SK-N-SH (cell line): ENCODE data around the gene KCNH8. TPM values are rescaled to one million over a fixed set of nuclear protein-coding genes. Genes with fewer than 3 reads are reported as not detected.

Experiments used
- CTCF ChIA-PET: fragments of 300-600, 350-600 bp; formaldehyde crosslinking; extraction: SDS; loops from one replicate; lab custom pipeline; 2021; lab: Yijun Ruan, JAX
- POLR2A ChIA-PET: fragments of 350-600 bp; sonication (Branson Sonifier 250); formaldehyde crosslinking; extraction: SDS; loops from one replicate; lab custom pipeline; 2020; ENCODE audit warnings: antibody characterized with exemption, inconsistent platforms; lab: Yijun Ruan, JAX
- DNase-seq: peaks from one replicate; pipeline ENCODE4 v3.0.0; 2012
- H2AFZ ChIP-seq: fragments of 200-600 bp; sonication (generic); 2 replicates; pipeline ENCODE4 v1.8.1; 2016; ENCODE audit warnings: antibody characterized with exemption, mild to moderate bottlenecking, low read depth
- H3F3A ChIP-seq: fragments of 200-600 bp; sonication (generic); replicated peaks from 2 replicates; pipeline ENCODE3; 2016; ENCODE audit warnings: antibody characterized with exemption, mild to moderate bottlenecking; ENCODE audit not compliant: insufficient read depth
- H3K27ac ChIP-seq, 2 experiments: fragments of 200-500 bp in 1 of 2; fragments of 200-600 bp in 1 of 2; sonication (Bioruptor generic) in 1 of 2; sonication (generic), shearing (Covaris generic) in 1 of 2; 2 replicates each; pipeline versions ENCODE4 v1.5.1 to v1.6.1; 2014 to 2016; ENCODE audit warnings: low read depth in 2 of 2, inconsistent platforms in 1 of 2, low read length in 1 of 2, mild to moderate bottlenecking in 1 of 2, mixed read lengths in 1 of 2
- H3K27me3 ChIP-seq: fragments of 200-600 bp; sonication (generic), shearing (Covaris generic); 2 replicates; pipeline ENCODE4 v1.6.1; 2016; ENCODE audit warnings: mixed run types; ENCODE audit not compliant: insufficient read depth
- H3K36me3 ChIP-seq, 2 experiments: fragments of 200-500 bp in 1 of 2; fragments of 200-600 bp in 1 of 2; sonication (Bioruptor generic) in 1 of 2; sonication (generic) in 1 of 2; replicated peaks in 1 of 2; 2 replicates each; pipeline versions ENCODE3 to v1.5.1; 2014 to 2016; ENCODE audit warnings: low read length in 1 of 2, mild to moderate bottlenecking in 1 of 2; ENCODE audit not compliant: insufficient read depth in 2 of 2, control insufficient read depth in 1 of 2
- H3K4me1 ChIP-seq, 2 experiments: fragments of 200-500 bp in 1 of 2; fragments of 200-600 bp in 1 of 2; sonication (Bioruptor generic) in 1 of 2; sonication (generic), shearing (Covaris generic) in 1 of 2; 2 replicates each; pipeline versions ENCODE4 v1.5.1 to v1.6.1; 2014 to 2016; ENCODE audit warnings: low read depth in 1 of 2, low read length in 1 of 2, mixed run types in 1 of 2; ENCODE audit not compliant: insufficient read depth in 2 of 2, control insufficient read depth in 1 of 2
- H3K4me2 ChIP-seq: fragments of 200-600 bp; sonication (generic), shearing (Covaris generic); 2 replicates; pipeline ENCODE4 v1.6.1; 2017; ENCODE audit warnings: mixed run types
- H3K4me3 ChIP-seq, 2 experiments: fragments of 200-500 bp in 1 of 2; fragments of 200-600 bp in 1 of 2; sonication (Bioruptor generic) in 1 of 2; sonication (generic), shearing (Covaris generic) in 1 of 2; 2 replicates each; pipeline versions ENCODE4 v1.5.1 to v1.8.1; 2014 to 2016; ENCODE audit warnings: low read depth in 2 of 2, inconsistent platforms in 1 of 2, low read length in 1 of 2, mild to moderate bottlenecking in 1 of 2, mixed read lengths in 1 of 2, moderate library complexity in 1 of 2
- H3K79me2 ChIP-seq: fragments of 200-600 bp; sonication (generic); 2 replicates; pipeline ENCODE4 v1.8.1; 2017; ENCODE audit warnings: mild to moderate bottlenecking; ENCODE audit not compliant: insufficient read depth
- H3K9ac ChIP-seq: fragments of 200-600 bp; sonication (generic); 2 replicates; pipeline ENCODE4 v1.6.1; 2017; ENCODE audit warnings: mixed run types
- H3K9me2 ChIP-seq: fragments of 200-600 bp; sonication (generic); 2 replicates; pipeline ENCODE4 v1.6.1; 2017; ENCODE audit warnings: mixed run types
- H3K9me3 ChIP-seq: fragments of 200-600 bp; sonication (generic); 2 replicates; pipeline ENCODE4 v1.6.1; 2017; ENCODE audit warnings: mixed run types, mild to moderate bottlenecking, moderate library complexity
- H4K20me1 ChIP-seq: fragments of 200-600 bp; sonication (generic); 2 replicates; pipeline ENCODE4 v1.6.1; 2017; ENCODE audit warnings: mild to moderate bottlenecking, mixed run types; ENCODE audit not compliant: insufficient read depth
- CHD2 ChIP-seq: fragments of 150-350 bp; IDR thresholded peaks from 2 replicates; pipeline ENCODE4 v1.6.1; 2018; ENCODE audit warnings: low read length; ENCODE audit not compliant: partially characterized antibody
- CTCF ChIP-seq: fragments of 200-600 bp; sonication (generic); IDR thresholded peaks from 2 replicates; pipeline ENCODE4 v1.6.1; 2017; ENCODE audit warnings: antibody characterized with exemption, mild to moderate bottlenecking, moderate library complexity
- EZH2phosphoT487 ChIP-seq: fragments of 200-600 bp; sonication (generic); IDR thresholded peaks from 2 replicates; pipeline ENCODE4 v1.6.1; 2017; ENCODE audit warnings: low read depth, mixed run types, mild to moderate bottlenecking, antibody characterized with exemption, moderate library complexity, borderline replicate concordance
- FOXM1 ChIP-seq: IDR thresholded peaks from 2 replicates; pipeline ENCODE4 v1.4.0; 2012; ENCODE audit warnings: low read depth, mild to moderate bottlenecking
- GATA2 ChIP-seq: sonication (generic); formaldehyde crosslinking; IDR thresholded peaks from 2 replicates; pipeline ENCODE4 v1.5.0; 2020; ENCODE audit warnings: mild to moderate bottlenecking, missing genetic modification reagents
- MEF2A ChIP-seq: IDR thresholded peaks from 2 replicates; pipeline ENCODE4 v1.4.0; 2012; ENCODE audit warnings: low read depth, borderline replicate concordance
- NFIC ChIP-seq: IDR thresholded peaks from 2 replicates; pipeline ENCODE4 v1.4.0; 2012; ENCODE audit warnings: borderline replicate concordance
- POLR2AphosphoS5 ChIP-seq: IDR thresholded peaks from 2 replicates; pipeline ENCODE4 v1.6.1; 2012; ENCODE audit warnings: low read depth, low read length
- RAD21 ChIP-seq: IDR thresholded peaks from 2 replicates; pipeline ENCODE4 v1.6.1; 2012; ENCODE audit warnings: mild to moderate bottlenecking, low read length
- RCOR1 ChIP-seq: fragments of 150-350 bp; IDR thresholded peaks from 2 replicates; pipeline ENCODE4 v1.6.1; 2017; ENCODE audit warnings: antibody characterized with exemption, low read length
- REST ChIP-seq: IDR thresholded peaks from 2 replicates; pipeline ENCODE4 v1.6.1; 2012; ENCODE audit warnings: mild to moderate bottlenecking, low read depth, low read length, moderate library complexity
- SIN3A ChIP-seq: IDR thresholded peaks from 2 replicates; pipeline ENCODE4 v1.6.1; 2012; ENCODE audit warnings: low read depth, mild to moderate bottlenecking, low read length, moderate library complexity, borderline replicate concordance
- SMC3 ChIP-seq: IDR thresholded peaks from 2 replicates; pipeline ENCODE4 v1.6.1; 2012; ENCODE audit warnings: low read depth, low read length, improper control_type of control experiment
- TCF12 ChIP-seq: IDR thresholded peaks from 2 replicates; pipeline ENCODE4 v1.4.0; 2012
- YY1 ChIP-seq: IDR thresholded peaks from 2 replicates; pipeline ENCODE4 v1.4.0; 2012; ENCODE audit warnings: low read depth, mild to moderate bottlenecking
- WGBS: methylation state at CpG from one replicate; pipeline ENCODE4 v1.1.6; 2017; ENCODE audit warnings: low lambda C conversion rate; 5-methylcytosine and 5-hydroxymethylcytosine counted together
- polyA plus RNA-seq, 3 experiments: library from polyadenylated mRNA; depleted of rRNA; stranded (reverse); fragments of >200 nt; gene quantifications; 2 replicates each; pipeline ENCODE4 v1.2.3, GENCODE V29; 2012
- TF ChIP-seq, protein P1 (sequence below): fragments of 150-350 bp; IDR thresholded peaks from 2 replicates; pipeline ENCODE4 v1.6.1; 2016; ENCODE audit warnings: mild to moderate bottlenecking, low read depth, low read length
- TF ChIP-seq, protein P2 (sequence below): IDR thresholded peaks from 2 replicates; pipeline ENCODE4 v1.4.0; 2012; ENCODE audit warnings: low read depth, borderline replicate concordance

Gene KCNH8
- polyA plus RNA-seq, 1 of the 3 experiments (the other 2 are of a cell fraction), result 0.05 TPM

DNA sequence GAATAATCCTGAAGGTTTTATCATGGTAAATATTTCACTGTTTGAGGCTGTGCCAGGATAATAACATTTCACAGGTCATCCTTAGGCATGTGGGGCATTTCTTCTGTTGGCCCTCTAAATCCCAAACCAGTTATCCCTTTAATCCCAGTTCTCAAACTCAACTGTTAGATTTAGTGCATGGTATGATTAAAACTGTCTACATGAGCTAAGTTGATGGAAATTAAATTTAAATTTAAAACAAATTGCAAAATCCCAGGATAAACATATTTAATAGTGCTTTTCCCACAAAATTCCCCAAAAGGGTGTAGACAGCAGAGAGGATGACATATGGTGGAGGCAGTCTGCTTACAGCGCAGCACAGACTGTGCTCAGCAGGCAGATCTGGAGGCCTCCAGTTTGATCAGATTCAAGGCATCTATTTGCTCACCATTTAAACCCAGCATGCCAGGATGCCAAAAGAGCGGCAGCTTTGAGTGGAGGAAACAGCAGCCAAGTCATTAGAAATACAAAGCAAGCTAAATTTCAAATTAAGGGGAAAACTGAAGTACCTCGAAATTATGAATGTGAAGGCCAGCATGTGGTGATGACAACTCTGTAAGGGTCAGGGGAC is 325.8 kb downstream of the KCNH8 start:
- H3K9me3 ChIP-seq, result no peaks in the 10 kb centered on the region
- no peak for DNase-seq
- H3K79me2 ChIP-seq, result no peaks in the 10 kb centered on the region
- no peak overlapping the region for H3K9ac ChIP-seq
- H3K4me3 ChIP-seq, result no peak overlapping the region
- no peak overlapping the region for H3K27ac ChIP-seq
- no peaks in the 10 kb centered on the region for H3K36me3 ChIP-seq
- CTCF ChIA-PET, result no interaction called here
- H3K4me1 ChIP-seq, result no peaks in the 10 kb centered on the region
- no peaks in the 10 kb centered on the region for H4K20me1 ChIP-seq
- H2AFZ ChIP-seq, result no peak overlapping the region
- POLR2A ChIA-PET, result no interaction called here
- TF ChIP-seq CTCF, result no peak
- no peak for TF ChIP-seq NFIC
- TF ChIP-seq, protein P1, sequence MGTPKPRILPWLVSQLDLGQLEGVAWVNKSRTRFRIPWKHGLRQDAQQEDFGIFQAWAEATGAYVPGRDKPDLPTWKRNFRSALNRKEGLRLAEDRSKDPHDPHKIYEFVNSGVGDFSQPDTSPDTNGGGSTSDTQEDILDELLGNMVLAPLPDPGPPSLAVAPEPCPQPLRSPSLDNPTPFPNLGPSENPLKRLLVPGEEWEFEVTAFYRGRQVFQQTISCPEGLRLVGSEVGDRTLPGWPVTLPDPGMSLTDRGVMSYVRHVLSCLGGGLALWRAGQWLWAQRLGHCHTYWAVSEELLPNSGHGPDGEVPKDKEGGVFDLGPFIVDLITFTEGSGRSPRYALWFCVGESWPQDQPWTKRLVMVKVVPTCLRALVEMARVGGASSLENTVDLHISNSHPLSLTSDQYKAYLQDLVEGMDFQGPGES, result no peak
- no peak for TF ChIP-seq GATA2 (CRISPR knock-in tag)
- TF ChIP-seq CHD2, result no peak
- no peak for TF ChIP-seq REST
- no peak for TF ChIP-seq TCF12
- TF ChIP-seq SIN3A, result no peak
- no peaks in the 10 kb centered on the region for H3F3A ChIP-seq
- H3K4me2 ChIP-seq, result no peak overlapping the region
- 44% methylated on average over 3 of the region's 3 CpGs for WGBS
- H3K27me3 ChIP-seq, result no peaks in the 10 kb centered on the region
- no peaks in the 10 kb centered on the region for H3K9me2 ChIP-seq

GRCh38 chr3:19476281-19476680 is 328.0 kb downstream of the KCNH8 start:
- no peak overlapping the region for H3K27ac ChIP-seq
- DNase-seq, result no peak
- no peak overlapping the region for H3K9ac ChIP-seq
- H3K9me2 ChIP-seq, result no peaks in the 10 kb centered on the region
- no peaks in the 10 kb centered on the region for H3K4me1 ChIP-seq
- no peak overlapping the region for H2AFZ ChIP-seq
- POLR2A ChIA-PET, result no interaction called here
- no peaks in the 10 kb centered on the region for H3K36me3 ChIP-seq
- 63% methylated on average over 7 of the region's 7 CpGs for WGBS
- H3F3A ChIP-seq, result no peaks in the 10 kb centered on the region
- H3K4me3 ChIP-seq, result no peak overlapping the region
- no peaks in the 10 kb centered on the region for H4K20me1 ChIP-seq
- CTCF ChIA-PET, result no interaction called here
- H3K79me2 ChIP-seq, result no peaks in the 10 kb centered on the region
- no peaks in the 10 kb centered on the region for H3K27me3 ChIP-seq
- no peak overlapping the region for H3K4me2 ChIP-seq
- no peaks in the 10 kb centered on the region for H3K9me3 ChIP-seq
- TF ChIP-seq EZH2phosphoT487 (no peak), CTCF (no peak), SMC3 (no peak), RAD21 (no peak), MEF2A (no peak), RCOR1 (no peak), FOXM1 (no peak), POLR2AphosphoS5 (no peak), YY1 (no peak)
- TF ChIP-seq, protein P2, sequence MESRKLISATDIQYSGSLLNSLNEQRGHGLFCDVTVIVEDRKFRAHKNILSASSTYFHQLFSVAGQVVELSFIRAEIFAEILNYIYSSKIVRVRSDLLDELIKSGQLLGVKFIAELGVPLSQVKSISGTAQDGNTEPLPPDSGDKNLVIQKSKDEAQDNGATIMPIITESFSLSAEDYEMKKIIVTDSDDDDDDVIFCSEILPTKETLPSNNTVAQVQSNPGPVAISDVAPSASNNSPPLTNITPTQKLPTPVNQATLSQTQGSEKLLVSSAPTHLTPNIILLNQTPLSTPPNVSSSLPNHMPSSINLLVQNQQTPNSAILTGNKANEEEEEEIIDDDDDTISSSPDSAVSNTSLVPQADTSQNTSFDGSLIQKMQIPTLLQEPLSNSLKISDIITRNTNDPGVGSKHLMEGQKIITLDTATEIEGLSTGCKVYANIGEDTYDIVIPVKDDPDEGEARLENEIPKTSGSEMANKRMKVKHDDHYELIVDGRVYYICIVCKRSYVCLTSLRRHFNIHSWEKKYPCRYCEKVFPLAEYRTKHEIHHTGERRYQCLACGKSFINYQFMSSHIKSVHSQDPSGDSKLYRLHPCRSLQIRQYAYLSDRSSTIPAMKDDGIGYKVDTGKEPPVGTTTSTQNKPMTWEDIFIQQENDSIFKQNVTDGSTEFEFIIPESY, result no peak
